Tongue (tissue), 2 donors: ENCODE data around the gene GALNT12. TPM values are rescaled to one million over a fixed set of nuclear protein-coding genes. Genes with fewer than 3 reads are reported as not detected.

ENCODE experiments used
- DNase-seq: peaks from one replicate; pipeline ENCODE4 v3.0.0-alpha.2; 2015
- total RNA-seq: library from RNA; depleted of rRNA; stranded (reverse); fragments of >200 nt; gene quantifications from one replicate; pipeline ENCODE4 v1.2.3, GENCODE V29; 2014

Gene GALNT12, protein sequence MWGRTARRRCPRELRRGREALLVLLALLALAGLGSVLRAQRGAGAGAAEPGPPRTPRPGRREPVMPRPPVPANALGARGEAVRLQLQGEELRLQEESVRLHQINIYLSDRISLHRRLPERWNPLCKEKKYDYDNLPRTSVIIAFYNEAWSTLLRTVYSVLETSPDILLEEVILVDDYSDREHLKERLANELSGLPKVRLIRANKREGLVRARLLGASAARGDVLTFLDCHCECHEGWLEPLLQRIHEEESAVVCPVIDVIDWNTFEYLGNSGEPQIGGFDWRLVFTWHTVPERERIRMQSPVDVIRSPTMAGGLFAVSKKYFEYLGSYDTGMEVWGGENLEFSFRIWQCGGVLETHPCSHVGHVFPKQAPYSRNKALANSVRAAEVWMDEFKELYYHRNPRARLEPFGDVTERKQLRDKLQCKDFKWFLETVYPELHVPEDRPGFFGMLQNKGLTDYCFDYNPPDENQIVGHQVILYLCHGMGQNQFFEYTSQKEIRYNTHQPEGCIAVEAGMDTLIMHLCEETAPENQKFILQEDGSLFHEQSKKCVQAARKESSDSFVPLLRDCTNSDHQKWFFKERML
- total RNA-seq: 6.2 TPM

DNA sequence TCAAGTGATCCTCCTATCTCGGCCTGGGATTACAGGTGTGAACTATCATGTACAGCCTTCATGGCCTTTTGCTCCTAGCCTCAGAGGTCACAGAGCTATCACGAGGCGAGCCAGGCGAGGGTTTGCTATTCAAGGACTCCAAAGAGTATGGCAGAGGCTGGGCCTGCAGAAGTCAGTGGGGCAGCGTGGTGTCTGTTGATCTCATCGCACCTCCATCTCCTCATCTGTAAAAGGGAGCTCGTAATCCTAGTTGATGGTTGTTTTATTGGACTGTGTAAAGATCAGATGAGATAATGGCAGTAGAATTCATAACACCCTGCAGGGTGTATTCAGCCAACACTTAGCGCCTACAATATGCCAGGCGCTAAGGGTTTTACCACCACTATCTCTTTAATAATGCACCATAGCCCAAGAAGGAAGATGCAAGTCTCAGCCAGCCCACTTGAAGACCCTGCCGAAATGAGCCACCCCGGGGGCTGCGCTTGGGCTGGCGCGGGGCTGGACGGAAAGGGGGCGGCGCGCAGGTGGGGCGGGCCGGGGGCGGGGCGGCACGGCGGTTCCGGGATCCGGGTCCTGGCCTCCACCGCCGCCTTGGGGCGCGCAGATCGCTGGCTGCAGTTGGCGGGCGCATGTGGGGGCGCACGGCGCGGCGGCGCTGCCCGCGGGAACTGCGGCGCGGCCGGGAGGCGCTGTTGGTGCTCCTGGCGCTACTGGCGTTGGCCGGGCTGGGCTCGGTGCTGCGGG lies at the start of gene GALNT12:
TSS of gene GALNT12 (plus strand) at position 601 of the 744 bp plus-strand sequence. CDS start at position 630, 29 bp downstream.
- DNase-seq: peak; percentile 60

DNA sequence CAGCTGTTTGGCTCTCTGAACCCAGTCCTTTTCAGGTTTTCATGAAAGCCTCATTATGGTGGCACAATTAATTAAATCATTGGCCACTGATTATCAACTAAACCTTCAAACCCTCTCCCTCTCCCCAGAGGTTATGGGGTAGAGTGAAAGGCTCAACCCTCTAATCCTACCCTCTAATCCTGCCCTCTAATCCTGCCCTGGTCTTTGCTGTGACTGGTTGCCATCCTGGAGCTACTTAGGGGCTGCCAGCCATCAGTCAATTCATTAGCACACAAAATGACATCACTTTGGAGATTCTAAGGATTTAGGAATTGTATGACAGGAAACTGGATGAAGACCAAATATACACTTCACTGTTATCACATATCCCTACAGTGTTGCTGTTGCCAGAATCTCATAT lies 47.2 kb upstream of the GALNT12 start:
- no peak for DNase-seq

DNA sequence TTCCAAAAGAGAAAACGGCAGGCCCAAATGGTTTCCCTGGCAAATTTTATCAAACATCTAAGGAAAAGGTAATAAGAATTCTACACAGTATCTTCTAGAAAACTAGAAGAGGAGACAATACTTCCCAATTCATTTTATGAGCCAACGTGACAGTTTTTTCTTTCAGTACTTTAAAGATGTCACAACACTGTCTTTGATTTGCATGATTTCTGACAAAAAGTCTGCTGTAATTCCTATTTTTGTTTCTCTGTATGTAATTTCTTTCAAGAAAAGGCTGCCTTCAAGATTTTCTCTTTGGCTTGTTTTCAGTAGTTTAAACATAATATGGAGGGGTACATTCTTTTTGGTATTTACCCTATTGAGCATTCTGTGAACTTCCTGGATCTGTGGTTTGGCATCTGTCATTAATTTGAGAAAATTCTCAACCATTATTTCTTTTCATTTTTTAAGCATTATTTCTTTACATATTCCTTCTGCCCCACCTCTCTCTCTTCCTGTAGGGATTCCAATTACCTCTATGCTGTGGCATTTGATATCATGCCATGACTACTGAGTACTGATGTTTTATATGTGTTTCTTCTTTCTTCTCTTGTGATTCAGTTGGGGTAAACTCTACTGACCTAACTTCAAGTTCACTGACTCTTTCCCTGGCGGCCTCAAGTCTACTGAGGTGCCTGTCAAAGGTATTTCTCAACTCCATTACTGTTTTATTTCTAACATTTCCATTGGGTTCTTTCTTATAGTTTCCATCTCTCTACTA lies 43.3 kb upstream of the GALNT12 start:
- no peak for DNase-seq

DNA sequence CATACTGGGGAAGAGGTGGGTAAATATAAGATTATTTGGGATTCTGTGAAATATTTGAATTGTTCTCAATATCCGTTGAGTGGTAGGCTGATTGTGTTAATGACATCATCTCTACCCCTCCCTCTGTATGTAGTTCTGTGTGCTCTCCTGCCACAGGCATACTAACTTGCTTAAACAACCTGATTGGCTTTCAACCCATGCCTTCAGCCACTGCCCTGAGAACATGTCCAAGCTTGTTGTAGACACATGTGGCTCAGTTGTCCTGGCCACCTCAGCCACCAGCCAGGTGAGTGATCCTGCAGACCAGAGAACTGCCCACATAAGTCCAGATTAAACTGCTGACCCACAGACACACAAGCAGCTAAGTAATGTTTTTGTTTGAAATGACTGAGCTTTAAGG lies 42.2 kb upstream of the GALNT12 start:
- no peak for DNase-seq

DNA sequence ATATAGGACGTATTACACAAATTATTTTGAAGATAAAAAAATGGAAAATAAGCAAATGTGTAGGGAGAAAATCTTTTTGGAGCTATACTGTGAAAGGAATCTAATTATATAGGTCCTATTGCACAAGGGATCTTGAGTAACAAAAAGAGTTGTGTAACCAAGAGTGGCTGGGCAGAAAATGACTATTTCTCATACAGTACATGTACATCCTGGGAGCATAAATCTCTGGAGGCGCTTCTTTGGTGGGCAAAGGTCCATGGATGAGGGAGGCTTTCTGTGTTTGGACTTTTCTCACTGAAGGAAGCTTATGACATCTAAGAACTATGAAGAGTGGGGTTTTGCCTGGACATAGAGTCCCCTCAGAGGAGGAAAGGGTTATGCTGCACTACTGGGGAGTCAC lies 40.9 kb upstream of the GALNT12 start:
- DNase-seq: no peak

DNA sequence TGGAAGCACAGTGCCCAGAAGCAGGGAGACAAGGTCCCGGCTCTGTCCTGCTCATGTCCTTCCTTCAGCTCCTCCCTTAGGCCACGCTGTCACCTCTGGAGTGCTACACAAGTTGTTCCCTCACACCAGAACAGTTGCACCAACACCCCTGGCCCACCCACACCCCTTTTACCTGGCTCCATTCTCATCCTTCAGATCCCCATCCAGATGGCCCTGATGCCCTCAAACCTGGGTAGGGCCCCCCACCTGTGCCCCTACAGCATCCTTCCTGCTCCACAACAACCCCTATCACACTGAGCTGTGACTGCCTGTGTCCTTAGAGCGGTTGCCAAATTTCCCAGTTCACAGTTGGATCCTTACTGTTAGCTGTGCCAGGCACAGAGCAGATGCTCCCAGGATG lies 40.3 kb upstream of the GALNT12 start:
- no peak for DNase-seq

DNA sequence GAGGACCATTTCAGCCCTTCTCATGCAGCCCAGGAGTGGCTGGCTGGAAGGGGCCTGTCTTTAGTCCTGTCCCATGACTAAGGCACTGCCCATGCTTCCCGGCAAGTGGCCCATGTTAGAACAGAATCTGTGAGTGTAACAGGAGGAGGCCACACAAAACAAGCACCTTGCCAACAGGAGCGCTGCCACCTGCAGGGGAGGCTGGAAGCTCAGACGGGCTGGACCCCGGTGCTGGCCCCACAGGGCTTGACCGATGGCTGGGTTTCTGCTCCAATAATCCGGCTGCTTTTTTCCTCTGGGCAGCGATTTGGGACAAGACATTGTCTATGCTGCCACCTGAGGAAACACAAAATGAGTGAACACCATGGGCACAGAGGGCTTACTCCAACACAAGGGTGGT lies 39.6 kb upstream of the GALNT12 start:
- no peak for DNase-seq

DNA sequence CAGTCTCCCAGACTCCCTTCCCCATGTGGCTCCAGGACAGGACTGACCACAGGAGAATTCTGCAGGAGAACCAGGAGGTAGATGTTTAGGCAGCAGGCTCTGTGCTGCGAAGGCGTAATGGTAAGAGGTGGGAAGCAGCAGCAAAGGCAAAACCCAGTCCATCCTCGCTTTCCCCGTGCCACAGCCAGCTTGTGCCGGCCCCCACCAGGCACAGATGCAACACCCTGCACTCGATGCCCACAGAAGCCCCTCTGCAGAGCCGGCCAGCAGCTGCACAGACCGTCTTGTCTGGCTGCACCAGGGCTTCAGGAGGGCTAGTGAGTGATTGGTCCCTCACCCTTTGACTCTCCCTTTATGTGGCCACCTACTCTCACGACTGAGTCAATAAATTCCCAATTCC lies 39.1 kb upstream of the GALNT12 start:
- no peak for DNase-seq

DNA sequence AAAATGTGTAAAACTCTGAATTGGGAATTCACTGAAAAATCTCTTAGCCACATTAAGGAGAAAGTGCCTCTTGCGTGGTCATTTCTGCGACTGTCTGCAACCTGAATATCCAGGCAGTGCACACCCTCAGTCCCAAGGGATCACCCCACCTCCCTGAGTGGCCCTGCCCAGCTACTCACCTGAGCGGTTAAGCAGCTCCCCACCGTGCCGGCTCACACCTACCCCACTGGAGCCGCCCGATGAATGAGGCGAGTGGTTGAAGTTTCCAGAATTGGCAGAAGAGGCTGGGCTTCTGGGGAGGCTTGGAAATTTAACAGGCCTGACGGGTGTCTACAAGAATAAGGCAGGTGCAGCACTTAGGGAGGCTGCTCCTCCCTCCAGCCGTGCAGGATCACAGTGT lies 36.8 kb upstream of the GALNT12 start:
- no peak for DNase-seq

DNA sequence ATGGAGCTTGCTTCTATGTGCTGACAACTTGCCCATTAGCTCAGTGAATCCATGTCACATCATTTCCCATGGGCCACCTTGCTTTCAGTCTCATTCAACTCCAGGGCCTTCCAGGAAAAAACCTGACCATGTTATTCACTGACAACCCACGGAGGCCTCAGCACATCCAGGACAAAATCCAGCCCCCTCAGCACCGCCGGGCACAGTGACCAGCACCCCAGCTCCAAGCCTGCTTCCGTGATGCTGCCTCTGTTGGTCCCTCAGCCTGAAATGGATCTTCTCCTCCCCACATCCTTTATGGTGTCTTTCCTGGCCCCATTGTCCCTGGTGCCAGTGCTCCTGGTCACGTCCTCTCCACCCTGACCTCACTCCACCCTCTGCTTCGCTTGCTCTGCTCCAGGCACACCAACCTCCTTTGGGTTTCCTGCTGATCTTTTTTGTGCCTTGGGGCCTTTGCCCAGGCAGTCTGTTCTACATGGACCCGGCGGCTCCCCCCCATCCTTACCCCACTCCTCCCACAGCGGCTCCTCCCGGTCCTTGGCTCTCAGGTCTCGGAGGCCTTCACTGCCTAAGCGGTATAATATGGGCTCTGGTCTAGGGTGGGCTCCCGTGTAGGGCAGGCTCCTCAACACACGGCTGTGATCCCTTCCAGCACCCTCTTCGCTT lies 36.1 kb upstream of the GALNT12 start:
- DNase-seq: no peak

DNA sequence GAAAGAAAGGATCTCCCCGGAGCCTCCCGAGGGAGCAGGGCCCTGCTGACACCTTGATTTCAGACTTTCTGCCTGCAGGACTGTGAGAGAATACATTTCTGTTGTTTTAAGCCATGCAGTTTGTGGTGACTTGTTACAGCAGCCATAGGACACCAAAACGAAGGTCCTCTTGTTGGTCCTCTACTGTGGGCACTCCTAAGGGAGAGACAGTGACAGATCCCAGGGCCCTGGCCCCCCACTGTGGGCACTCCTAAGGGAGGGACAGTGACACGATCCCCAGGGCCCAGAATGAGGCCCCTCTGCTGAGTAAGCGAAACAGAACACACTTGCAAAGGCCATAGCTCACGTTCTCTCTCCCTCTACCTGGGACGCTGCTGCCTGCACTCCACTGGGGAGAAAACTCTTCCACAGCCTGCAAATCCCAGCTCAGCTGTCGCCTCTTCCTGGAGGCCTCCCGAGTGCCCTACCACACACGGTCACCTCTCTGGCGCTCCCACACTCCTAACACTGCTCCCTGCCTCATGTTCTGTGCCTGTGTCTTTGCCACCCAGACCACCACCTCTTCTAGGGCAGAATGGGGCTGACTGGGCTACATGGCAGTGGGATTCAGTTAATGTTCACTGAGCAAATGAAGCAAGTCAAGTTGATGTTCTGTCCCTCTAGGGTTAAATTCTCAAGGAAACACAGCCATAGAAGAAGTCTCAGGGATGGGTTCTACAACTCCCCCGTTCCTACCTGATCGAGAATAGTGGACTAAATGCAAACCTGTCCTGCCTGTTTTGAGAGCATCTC lies 34.9 kb upstream of the GALNT12 start:
- no peak for DNase-seq

DNA sequence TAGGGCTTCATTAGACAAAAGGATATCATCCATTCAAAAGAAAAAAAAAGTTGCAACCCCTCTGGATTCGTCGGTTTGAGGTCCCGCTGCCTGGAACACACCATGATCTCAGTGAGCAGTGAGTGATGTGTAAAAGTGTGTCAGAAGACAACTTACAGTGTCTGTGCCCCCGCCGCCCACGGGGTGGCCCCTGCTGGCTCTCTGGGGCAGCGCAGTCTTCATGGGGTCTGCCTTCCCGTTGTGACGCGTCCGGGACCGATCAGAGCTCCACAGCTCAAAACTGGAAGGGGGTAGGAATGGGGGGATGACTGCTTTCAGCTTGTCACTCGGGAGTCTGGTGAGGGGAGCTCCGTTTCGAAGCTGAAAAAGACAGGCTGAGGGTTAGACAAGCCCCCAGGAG lies 33.7 kb upstream of the GALNT12 start:
- no peak for DNase-seq

DNA sequence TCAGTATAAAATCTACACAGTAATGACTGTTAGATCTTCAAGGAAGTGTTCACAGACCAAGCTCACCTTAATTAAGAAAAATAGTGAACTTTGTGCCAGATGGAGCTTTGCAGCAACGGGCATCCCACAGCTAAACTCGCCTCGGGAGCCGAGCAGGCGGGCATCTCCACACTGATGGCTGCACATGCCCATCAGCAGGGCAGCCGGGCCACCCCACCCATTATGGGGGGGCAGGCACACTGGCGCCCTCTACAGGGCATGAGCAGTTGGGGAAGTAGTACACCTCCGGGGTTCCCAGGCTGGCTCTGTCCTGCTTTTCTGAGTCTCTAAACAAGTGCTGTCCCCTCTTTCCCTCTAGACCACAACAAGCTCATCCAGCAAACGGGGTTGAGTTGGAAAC lies 32.7 kb upstream of the GALNT12 start:
- DNase-seq: no peak

DNA sequence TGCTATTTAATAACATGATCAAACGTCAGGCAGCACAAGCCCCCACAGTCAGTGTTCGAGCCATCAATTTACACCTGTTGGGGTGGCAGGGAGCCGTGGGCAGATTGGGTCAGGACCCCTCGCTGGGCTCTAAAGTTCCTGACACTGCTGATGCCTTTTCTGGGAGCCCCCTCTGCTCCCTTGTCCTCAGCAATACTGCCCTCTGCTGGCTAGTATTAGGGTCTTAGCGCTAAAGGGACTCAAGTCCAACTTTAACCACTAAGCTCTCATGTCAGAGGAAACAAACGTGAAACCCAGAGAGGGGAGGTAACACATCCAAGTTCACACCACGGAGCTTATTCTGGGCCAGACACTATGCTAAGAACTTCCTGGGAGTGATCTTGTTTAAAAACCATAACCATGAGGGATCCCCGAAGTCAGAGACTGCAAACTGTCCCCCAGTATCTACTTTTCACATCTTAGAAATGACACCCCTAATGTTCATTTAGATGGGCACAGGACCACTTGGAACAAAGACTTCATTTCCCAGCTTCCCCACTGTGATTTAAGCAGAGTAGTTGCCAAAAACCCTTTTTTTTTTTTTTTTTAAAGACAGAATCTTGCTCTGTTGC lies 31.5 kb upstream of the GALNT12 start:
- peak; percentile 80 for DNase-seq

DNA sequence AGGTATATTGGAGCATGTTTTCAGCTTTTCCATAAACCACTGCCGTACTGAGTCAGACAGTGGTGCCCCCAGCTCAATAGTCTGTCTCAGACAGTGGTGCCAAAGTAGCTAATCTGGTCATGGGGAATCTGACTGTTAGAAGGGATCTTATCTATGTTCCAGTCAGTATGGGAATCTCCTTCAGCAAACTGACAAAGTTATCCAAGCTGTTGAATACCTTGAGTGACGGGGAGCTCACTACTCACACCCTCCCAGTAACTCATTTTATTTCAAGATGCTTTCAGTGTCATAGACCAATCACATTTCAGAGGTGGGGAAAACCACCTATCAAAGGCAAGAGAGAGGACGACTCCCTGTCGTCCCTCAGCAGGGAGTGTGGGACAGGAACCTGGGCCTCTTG lies 29.9 kb upstream of the GALNT12 start:
- no peak for DNase-seq

DNA sequence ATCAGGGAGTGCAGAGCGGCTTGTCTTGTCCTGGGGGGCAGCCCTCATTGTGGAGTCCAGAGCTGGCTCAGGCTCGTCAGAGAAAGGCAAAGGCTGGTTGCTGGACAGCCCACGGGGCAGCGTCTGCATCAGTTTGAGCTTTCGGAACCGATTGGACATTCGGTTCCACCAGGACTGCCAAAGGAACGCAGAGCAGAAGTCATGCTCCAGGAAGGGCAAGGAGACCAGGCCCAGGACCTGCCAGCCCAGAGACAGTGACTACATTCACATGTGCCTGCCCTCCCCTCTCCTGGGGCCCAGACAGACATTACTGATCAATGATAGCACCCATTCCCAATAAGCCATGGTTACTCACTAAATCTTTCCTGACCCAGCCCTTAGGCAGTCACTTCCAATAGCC lies 29.2 kb upstream of the GALNT12 start:
- DNase-seq: no peak

DNA sequence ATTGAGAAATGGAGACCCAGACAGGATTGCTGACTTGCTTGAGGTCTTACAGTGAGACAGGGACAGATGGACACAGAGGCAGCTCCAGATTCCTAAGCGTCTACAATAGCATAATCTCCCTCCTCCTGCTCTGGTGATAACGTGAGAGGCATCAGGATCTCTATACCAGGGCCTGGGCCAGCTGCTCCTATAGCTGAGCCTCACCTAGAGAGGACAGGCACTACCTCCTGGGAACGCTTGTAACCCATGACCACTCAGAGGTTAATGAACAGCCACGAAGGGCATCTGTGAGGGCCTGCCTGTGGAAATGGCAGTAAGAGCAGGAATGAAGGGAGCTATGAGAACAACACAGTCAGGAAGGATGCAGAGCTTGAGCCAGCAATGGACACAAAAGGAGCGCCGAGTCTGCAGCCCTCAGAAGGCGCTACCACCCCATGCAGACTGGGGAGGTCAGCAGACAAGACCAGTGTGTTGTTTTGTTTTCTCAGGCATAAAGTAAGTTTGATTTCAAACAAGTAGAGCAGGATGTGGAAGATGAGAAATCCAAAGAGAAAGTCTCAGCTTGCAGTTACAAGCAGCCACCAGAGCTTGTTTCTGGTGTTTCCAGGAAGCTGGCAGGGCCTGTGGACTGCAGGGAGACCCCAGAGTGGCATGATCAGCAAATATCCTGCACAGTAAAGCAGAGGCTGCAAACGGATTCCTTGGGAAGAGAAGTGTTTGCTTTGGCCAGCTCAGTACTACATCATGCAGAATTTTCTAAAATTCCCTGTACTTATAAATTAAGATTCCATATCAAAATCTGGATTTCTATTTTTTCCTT lies 28.5 kb upstream of the GALNT12 start:
- no peak for DNase-seq

DNA sequence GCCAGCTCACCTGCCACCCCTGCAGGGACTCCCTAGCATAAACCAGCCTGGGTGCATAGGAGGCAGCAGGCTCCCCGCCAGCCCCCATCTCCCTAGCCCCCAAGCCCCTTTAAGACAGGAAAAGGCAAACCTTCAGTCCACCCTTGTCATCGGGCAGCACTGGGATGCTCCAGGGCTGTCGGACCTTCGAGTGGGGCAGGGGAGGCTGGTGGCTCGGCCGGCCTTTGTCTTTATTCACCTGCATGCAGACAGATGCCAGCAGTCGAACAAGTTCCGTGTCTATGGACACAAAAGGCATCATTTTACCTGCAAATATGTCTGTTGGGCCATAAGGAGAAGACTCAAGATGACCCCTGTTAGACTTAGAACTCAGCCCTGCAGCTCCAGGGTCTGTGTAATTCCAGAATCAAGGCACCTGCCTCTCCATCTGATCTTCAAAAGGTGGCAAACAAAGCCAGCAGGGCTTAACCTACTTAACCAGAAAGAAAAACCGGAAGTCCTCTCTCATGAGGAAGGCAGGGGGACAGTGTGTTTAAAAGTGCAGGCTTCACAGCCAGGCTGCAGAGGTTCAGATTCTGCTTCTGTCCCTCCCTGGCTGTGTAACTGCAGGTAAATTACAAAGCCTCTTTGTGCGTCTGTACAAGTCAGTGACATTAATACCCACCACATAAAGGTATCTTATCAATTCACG lies 27.3 kb upstream of the GALNT12 start:
- DNase-seq: no peak
